Hepatocyte (in vitro differentiated cells): Measurements from ENCODE around the gene GLIPR2.

Experiments used
- EZH2phosphoT487 ChIP-seq: fragments of 200-600 bp; sonication (generic); IDR thresholded peaks from one replicate; pipeline ENCODE4 v1.6.1; 2018; ENCODE audit warnings: antibody characterized with exemption, mild to moderate bottlenecking, low read depth, moderate library complexity; ENCODE audit not compliant: unreplicated experiment, severe bottlenecking
- TF ChIP-seq, protein P1 (sequence below): fragments of 200-600 bp; sonication (generic); IDR thresholded peaks from 2 replicates; pipeline ENCODE4 v1.5.1; 2016; ENCODE audit warnings: antibody characterized with exemption, mild to moderate bottlenecking; ENCODE audit not compliant: poor library complexity

DNA sequence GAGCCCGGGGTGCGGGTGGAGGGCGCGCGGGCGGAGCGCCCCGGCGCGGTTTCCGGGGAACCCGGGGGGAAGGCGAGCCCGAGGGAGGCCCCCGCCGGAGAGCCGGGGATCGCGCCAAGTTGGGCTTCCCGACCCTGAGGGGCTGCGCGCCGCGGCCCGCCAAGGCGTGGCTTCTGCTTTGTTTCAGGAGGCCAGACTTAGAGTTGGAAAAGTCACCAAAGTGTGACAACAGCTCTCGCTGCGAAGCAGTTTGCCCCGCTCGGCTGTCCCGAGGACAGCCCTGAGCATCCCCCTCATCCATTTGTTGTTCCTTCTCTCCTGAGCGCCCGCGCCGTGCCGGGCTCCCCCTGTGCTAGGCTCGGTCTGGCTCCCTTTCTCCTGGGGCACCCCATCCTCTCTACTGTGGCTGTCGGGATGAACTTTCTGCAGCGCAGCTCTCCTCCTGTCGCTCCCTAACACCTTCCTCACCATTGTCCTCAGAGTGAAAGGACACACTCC, 410 bp downstream of the GLIPR2 start:
- no peak for TF ChIP-seq EZH2phosphoT487
- TF ChIP-seq, protein P1, sequence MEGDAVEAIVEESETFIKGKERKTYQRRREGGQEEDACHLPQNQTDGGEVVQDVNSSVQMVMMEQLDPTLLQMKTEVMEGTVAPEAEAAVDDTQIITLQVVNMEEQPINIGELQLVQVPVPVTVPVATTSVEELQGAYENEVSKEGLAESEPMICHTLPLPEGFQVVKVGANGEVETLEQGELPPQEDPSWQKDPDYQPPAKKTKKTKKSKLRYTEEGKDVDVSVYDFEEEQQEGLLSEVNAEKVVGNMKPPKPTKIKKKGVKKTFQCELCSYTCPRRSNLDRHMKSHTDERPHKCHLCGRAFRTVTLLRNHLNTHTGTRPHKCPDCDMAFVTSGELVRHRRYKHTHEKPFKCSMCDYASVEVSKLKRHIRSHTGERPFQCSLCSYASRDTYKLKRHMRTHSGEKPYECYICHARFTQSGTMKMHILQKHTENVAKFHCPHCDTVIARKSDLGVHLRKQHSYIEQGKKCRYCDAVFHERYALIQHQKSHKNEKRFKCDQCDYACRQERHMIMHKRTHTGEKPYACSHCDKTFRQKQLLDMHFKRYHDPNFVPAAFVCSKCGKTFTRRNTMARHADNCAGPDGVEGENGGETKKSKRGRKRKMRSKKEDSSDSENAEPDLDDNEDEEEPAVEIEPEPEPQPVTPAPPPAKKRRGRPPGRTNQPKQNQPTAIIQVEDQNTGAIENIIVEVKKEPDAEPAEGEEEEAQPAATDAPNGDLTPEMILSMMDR = no peak
